Stimulated activated naive CD8-positive, alpha-beta T cell treated with anti-CD3 and anti-CD28 coated beads, Interleukin-15, Interleukin-2, amounts not matched to agents 100 ng/mL and 50 ng/mL, for 24 hours (primary cell): ENCODE measurements around the gene GLT1D1.

Source experiments
- H3K27ac Mint-ChIP-seq: one replicate; pipeline ENCODE4 v1.8.0; 2021; ENCODE audit warnings: mild to moderate bottlenecking, mixed read lengths
- H3K27me3 Mint-ChIP-seq: one replicate; pipeline ENCODE4 v1.8.0; 2021; ENCODE audit warnings: mixed read lengths
- H3K36me3 Mint-ChIP-seq: one replicate; pipeline ENCODE4 v1.8.0; 2021; ENCODE audit warnings: low read depth, mixed read lengths
- H3K4me1 Mint-ChIP-seq: one replicate; pipeline ENCODE4 v1.8.0; 2021; ENCODE audit warnings: low read depth, mixed read lengths
- H3K4me3 Mint-ChIP-seq: one replicate; pipeline ENCODE4 v1.8.0; 2021; ENCODE audit warnings: mild to moderate bottlenecking, mixed read lengths
- H3K9me3 Mint-ChIP-seq: one replicate; pipeline ENCODE4 v1.8.0; 2021; ENCODE audit warnings: mixed read lengths

The GLT1D1 gene

GRCh38 chr12:128971802-128972201 lies 118.5 kb downstream of the GLT1D1 start:
- Mint-ChIP-seq H3K27ac (no peak overlapping the region), H3K36me3 (no peaks in the 10 kb centered on the region), H3K4me1 (no peaks in the 10 kb centered on the region), H3K4me3 (no peak overlapping the region), H3K9me3 (no peaks in the 10 kb centered on the region), H3K27me3 (peaks cover 38% of the 10 kb centered on the region)

DNA sequence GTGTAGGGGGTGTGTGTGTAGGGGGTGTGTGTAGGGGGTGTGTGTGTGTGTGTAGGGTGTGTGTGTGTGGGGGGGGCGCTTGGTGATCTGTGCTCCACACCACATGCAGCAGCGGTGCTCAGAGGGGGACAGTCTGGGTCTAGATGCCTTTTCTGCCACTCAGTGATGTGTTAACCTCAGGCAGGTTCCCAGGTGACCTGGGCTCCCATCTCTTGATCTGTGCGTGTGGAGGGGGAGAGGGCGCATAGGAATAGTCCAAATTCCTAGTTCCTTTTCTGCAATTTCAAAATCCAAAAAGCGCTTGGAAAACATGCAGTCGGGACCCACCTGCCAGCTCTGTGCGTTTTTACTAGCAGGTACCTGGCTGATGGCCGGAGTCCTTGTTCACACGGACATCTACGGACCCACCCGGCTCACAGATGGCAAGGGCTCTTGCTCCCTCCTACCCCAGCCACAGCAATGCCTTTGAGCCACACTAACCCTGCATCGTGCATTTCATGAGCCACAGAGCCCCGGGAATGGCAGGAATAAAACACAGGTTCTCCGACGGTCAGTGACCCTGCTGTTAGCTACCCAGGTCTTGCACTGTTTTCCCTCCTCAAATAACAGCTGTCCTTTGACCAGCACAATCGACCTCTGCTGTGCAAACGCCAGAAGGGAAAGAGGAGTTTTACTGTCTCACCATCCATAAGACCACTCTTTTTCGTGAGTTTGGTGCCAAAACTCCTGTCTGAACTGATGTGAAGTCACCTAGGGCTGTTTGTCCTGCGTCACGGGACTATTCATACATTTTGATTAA lies 120.8 kb downstream of the GLT1D1 start:
- H3K9me3 Mint-ChIP-seq = no peaks in the 10 kb centered on the region
- H3K36me3 Mint-ChIP-seq = no peaks in the 10 kb centered on the region
- H3K4me1 Mint-ChIP-seq = no peaks in the 10 kb centered on the region
- H3K27ac Mint-ChIP-seq = no peak overlapping the region
- H3K4me3 Mint-ChIP-seq = no peak overlapping the region
- H3K27me3 Mint-ChIP-seq = peaks cover 41% of the 10 kb centered on the region

DNA sequence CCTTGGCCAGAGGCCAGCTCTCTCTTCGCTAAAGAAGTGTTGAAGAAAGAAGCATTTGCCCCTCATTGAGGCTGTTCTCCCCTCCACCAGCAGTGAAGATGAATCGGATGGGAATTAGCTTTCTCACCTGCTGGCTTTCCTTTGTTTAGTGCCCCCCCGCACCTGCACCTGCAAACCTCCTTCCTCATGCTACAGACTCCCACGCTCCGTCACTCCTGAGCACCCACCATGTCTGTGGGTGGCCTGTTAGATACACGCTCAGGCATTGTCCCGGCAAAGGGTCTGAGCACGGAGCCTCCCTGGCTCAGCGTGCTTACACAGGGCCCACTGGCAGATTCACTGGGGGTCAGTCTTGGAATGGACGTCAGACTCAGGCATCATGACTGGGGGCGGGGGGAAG lies 121.6 kb downstream of the GLT1D1 start:
- no peak overlapping the region for H3K4me3 Mint-ChIP-seq
- no peaks in the 10 kb centered on the region for H3K9me3 Mint-ChIP-seq
- no peaks in the 10 kb centered on the region for H3K36me3 Mint-ChIP-seq
- no peaks in the 10 kb centered on the region for H3K4me1 Mint-ChIP-seq
- peaks cover 41% of the 10 kb centered on the region for H3K27me3 Mint-ChIP-seq
- H3K27ac Mint-ChIP-seq = no peak overlapping the region

GRCh38 chr12:128976120-128976738 lies 123.0 kb downstream of the GLT1D1 start:
- Mint-ChIP-seq H3K27me3 (peaks cover 41% of the 10 kb centered on the region), H3K4me3 (no peak overlapping the region), H3K27ac (no peak overlapping the region), H3K9me3 (no peaks in the 10 kb centered on the region), H3K36me3 (no peaks in the 10 kb centered on the region), H3K4me1 (no peaks in the 10 kb centered on the region)

DNA sequence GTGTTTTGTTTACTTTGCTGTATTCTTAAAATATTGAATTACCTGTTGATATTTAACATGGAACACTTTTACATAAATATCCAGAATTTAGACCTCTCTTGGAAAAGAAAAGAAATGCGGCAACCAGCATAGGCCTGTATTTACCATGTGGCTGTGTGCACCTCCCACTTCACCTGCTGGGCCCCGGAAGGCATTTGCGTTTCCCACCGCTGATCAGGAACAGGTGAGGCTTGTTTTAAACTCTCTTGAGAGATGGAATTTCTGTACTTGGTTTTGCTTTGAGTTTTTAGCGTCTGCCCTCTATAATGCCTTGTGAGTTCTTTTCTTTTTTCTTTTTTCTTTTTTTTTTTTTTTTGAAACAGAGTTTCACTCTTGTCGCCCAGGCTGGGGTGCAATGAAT lies 124.2 kb downstream of the GLT1D1 start:
- H3K4me1 Mint-ChIP-seq = no peaks in the 10 kb centered on the region
- no peak overlapping the region for H3K4me3 Mint-ChIP-seq
- no peaks in the 10 kb centered on the region for H3K9me3 Mint-ChIP-seq
- H3K27ac Mint-ChIP-seq = no peak overlapping the region
- H3K27me3 Mint-ChIP-seq = peaks cover 34% of the 10 kb centered on the region
- no peaks in the 10 kb centered on the region for H3K36me3 Mint-ChIP-seq

- Mint-ChIP-seq H3K4me1 (no peaks in the 10 kb centered on the region), H3K9me3 (no peaks in the 10 kb centered on the region), H3K36me3 (no peaks in the 10 kb centered on the region), H3K27me3 (peaks cover 28% of the 10 kb centered on the region), H3K27ac (no peak overlapping the region), H3K4me3 (no peak overlapping the region)
Measured at GRCh38 chr12:128978067-128978466, 124.8 kb downstream of the GLT1D1 start.

GRCh38 chr12:128980623-128981022 lies 127.3 kb downstream of the GLT1D1 start:
- no peaks in the 10 kb centered on the region for H3K36me3 Mint-ChIP-seq
- H3K4me1 Mint-ChIP-seq = no peaks in the 10 kb centered on the region
- peaks cover 17% of the 10 kb centered on the region for H3K27me3 Mint-ChIP-seq
- no peak overlapping the region for H3K27ac Mint-ChIP-seq
- no peaks in the 10 kb centered on the region for H3K9me3 Mint-ChIP-seq
- H3K4me3 Mint-ChIP-seq = no peak overlapping the region

DNA sequence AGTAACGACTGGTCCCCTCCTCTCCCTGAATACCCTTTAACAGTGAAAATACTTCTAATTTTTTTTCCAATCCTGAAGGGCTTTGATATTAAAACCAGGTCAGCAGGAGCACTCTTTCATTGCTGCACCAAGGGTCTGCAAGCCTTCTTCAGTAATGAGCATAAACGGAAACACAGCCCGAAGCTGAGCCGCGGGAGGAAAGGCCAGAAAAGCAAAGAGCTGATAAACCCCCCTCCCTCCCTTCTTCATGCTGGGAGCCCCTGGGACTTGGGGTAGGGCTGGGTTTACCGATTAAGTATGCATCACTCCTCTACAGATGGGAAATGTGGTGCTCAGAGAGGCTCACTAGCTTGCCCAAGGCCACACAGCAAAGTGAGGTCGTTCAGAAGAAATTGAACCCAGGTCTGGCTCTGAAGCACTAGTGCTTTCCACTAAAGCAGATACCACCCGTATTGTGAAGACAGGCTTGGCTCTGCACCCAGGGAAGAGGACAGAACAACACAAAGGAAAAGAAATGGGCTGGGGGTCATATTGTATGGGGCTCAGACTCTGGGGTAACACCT lies 128.8 kb downstream of the GLT1D1 start:
- Mint-ChIP-seq H3K27me3 (peaks cover 10% of the 10 kb centered on the region), H3K36me3 (no peaks in the 10 kb centered on the region), H3K4me3 (no peak overlapping the region), H3K27ac (no peak overlapping the region), H3K4me1 (no peaks in the 10 kb centered on the region), H3K9me3 (no peaks in the 10 kb centered on the region)

DNA sequence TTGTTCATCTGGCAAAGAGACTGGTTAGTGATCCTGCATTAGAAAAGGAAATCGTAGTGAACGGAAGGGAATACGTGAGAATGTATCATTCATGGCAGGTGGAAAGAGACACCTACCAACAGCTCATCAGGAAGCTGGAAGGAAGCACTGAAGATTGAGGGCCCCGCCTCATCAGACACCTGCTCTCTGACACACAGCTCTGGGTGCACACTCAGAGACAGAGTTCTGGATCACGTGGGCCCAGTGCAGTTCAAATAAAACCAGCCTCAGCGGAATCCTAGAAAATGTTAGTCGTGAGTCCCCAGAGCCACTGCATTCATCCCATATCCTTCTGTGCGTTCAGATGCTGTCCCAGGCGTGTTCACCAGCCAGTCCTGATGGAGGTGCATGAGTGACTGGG lies 129.7 kb downstream of the GLT1D1 start:
- no peak overlapping the region for H3K4me3 Mint-ChIP-seq
- no peaks in the 10 kb centered on the region for H3K36me3 Mint-ChIP-seq
- H3K27ac Mint-ChIP-seq = no peak overlapping the region
- H3K27me3 Mint-ChIP-seq = peaks cover 7% of the 10 kb centered on the region
- no peaks in the 10 kb centered on the region for H3K9me3 Mint-ChIP-seq
- H3K4me1 Mint-ChIP-seq = no peaks in the 10 kb centered on the region

DNA sequence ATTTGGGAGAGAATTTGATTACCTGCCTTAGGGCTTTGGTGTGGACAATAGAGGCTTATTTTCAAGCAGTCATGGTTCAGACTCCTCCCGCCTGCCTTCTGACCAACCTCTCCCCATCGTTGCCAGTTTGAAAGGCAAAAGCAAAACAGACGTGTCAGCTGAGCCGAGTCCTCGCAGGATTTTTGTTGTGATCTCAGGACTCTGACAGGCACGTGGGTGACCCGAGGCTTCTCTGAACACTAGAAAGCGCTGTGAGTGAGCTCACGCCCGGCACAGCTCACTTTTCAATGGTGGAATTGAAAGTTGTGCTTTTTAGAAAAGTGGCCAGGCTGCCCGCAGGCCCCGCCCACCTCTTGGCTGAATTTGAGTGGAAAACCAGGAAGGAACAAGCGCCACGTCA lies 130.1 kb downstream of the GLT1D1 start:
- Mint-ChIP-seq H3K36me3 (no peaks in the 10 kb centered on the region), H3K27ac (no peak overlapping the region), H3K4me3 (no peak overlapping the region), H3K9me3 (no peaks in the 10 kb centered on the region), H3K4me1 (no peaks in the 10 kb centered on the region), H3K27me3 (peaks cover 7% of the 10 kb centered on the region)

- Mint-ChIP-seq H3K27ac (no peak overlapping the region), H3K4me1 (no peaks in the 10 kb centered on the region), H3K9me3 (peaks cover 5% of the 10 kb centered on the region), H3K36me3 (no peaks in the 10 kb centered on the region), H3K4me3 (no peak overlapping the region), H3K27me3 (no peaks in the 10 kb centered on the region)
Measured at GRCh38 chr12:128986957-128987356, 133.7 kb downstream of the GLT1D1 start.

DNA sequence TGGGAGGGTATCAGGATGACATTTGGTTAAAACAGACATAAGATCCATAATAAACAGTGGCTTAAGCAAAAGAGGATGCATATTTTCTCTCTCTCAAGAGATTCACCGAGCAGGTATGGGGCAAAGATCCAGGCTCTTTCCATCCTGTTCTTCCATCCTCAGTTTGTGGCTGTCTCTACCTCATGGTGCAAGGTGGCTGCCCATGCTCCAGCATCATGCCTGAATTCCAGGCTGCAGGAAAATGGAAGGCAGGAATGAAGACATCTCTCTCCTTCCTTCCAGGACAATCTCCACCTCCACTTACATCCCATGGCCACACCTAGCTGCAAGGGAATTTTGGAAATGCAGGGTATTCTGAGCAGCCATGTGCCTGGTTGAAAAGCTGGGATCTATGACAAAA lies 136.0 kb downstream of the GLT1D1 start:
- H3K27me3 Mint-ChIP-seq = no peaks in the 10 kb centered on the region
- no peak overlapping the region for H3K27ac Mint-ChIP-seq

GRCh38 chr12:128991716-128992115 lies 138.4 kb downstream of the GLT1D1 start:
- H3K4me3 Mint-ChIP-seq = no peak overlapping the region
- peaks cover 3% of the 10 kb centered on the region for H3K27me3 Mint-ChIP-seq
- H3K4me1 Mint-ChIP-seq = no peaks in the 10 kb centered on the region
- H3K9me3 Mint-ChIP-seq = peaks cover 10% of the 10 kb centered on the region
- H3K36me3 Mint-ChIP-seq = no peaks in the 10 kb centered on the region
- H3K27ac Mint-ChIP-seq = no peak overlapping the region

More for the DNA sequence above, 136.0 kb downstream of the GLT1D1 start:
- peaks cover 5% of the 10 kb centered on the region for H3K9me3 Mint-ChIP-seq
- H3K4me1 Mint-ChIP-seq = no peaks in the 10 kb centered on the region
- H3K36me3 Mint-ChIP-seq = no peaks in the 10 kb centered on the region
- no peak overlapping the region for H3K4me3 Mint-ChIP-seq

DNA sequence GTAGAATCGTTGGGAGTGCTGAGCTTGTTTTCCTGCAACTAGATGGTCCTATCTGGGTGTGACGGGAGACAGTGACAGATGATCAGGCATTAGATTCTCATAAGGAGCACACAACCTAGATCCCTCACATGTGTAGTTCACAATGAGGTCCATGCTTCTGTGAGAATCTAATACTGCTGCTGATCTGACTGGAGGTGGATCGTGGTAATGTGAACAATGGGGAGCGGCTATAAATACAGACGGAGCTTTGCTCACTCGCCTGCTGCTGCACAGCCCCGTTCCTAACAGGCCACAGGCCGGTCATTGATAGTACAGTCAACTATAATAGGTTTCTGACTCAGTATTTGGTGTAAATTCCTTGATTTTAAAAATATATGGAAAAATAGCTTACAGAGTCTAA lies 138.8 kb downstream of the GLT1D1 start:
- H3K4me1 Mint-ChIP-seq = no peaks in the 10 kb centered on the region
- peaks cover 14% of the 10 kb centered on the region for H3K9me3 Mint-ChIP-seq
- no peak overlapping the region for H3K27ac Mint-ChIP-seq
- H3K27me3 Mint-ChIP-seq = peaks cover 3% of the 10 kb centered on the region
- no peaks in the 10 kb centered on the region for H3K36me3 Mint-ChIP-seq
- no peak overlapping the region for H3K4me3 Mint-ChIP-seq

- Mint-ChIP-seq H3K4me1 (no peaks in the 10 kb centered on the region), H3K9me3 (peaks cover 16% of the 10 kb centered on the region), H3K27me3 (peaks cover 3% of the 10 kb centered on the region), H3K27ac (no peak overlapping the region), H3K36me3 (no peaks in the 10 kb centered on the region), H3K4me3 (no peak overlapping the region)
Measured at GRCh38 chr12:128992550-128992949, 139.3 kb downstream of the GLT1D1 start.
